OCI-LY7 (cell line): ENCODE results near the gene KLF16. TPM values are rescaled to one million over a fixed set of nuclear protein-coding genes. Genes with fewer than 3 reads are reported as not detected.

Source experiments
- BruUV-seq: library from RNA; stranded (reverse); fragments of 400-500 nt; replicated peaks from 2 replicates; lab custom pipeline; 2021; lab: Mats Ljungman, UMichigan
- CTCF ChIA-PET: fragments of 300-600 bp; sonication (Branson Sonifier 250); formaldehyde crosslinking; loops from one replicate; lab custom pipeline; 2022; ENCODE audit warnings: antibody characterized with exemption; ENCODE audit not compliant: unreplicated experiment; lab: Charles Lee
- POLR2A ChIA-PET: fragments of 300-600 bp; sonication (Branson Sonifier 250); formaldehyde crosslinking; loops from one replicate; lab custom pipeline; 2022; ENCODE audit warnings: antibody characterized with exemption; lab: Charles Lee
- DNase-seq: peaks from one replicate; pipeline ENCODE4 v3.0.0-alpha.2; 2015; ENCODE audit warnings: low spot score
- H2AFZ ChIP-seq: fragments of 200-600 bp; sonication (generic), shearing (Covaris generic); 2 replicates; pipeline ENCODE4 v1.6.1; 2014; ENCODE audit warnings: mild to moderate bottlenecking, antibody characterized with exemption, low read length, moderate library complexity
- H3K27ac ChIP-seq: fragments of 200-600 bp; sonication (generic); 2 replicates; pipeline ENCODE4 v1.5.1; 2014; ENCODE audit warnings: mixed run types, low read depth, mild to moderate bottlenecking, moderate library complexity, low read length, inconsistent platforms; ENCODE audit not compliant: poor library complexity, severe bottlenecking
- H3K36me3 ChIP-seq: fragments of 200-600 bp; sonication (generic); 2 replicates; pipeline ENCODE4 v1.6.1; 2014; ENCODE audit warnings: mild to moderate bottlenecking, antibody characterized with exemption, low read length, moderate library complexity, mixed read lengths; ENCODE audit not compliant: insufficient read depth
- H3K4me1 ChIP-seq: fragments of 200-600 bp; sonication (generic); 2 replicates; pipeline ENCODE4 v1.5.1; 2014; ENCODE audit warnings: mild to moderate bottlenecking, low read length; ENCODE audit not compliant: insufficient read depth, poor library complexity, severe bottlenecking
- H3K4me2 ChIP-seq: fragments of 200-600 bp; sonication (generic); 2 replicates; pipeline ENCODE4 v1.6.1; 2014; ENCODE audit warnings: mild to moderate bottlenecking, low read length
- H3K4me3 ChIP-seq: fragments of 200-600 bp; sonication (generic); 2 replicates; pipeline ENCODE4 v1.5.1; 2014; ENCODE audit warnings: mild to moderate bottlenecking, low read depth, low read length; ENCODE audit not compliant: poor library complexity, severe bottlenecking
- H3K79me2 ChIP-seq: fragments of 200-600 bp; sonication (generic); 2 replicates; pipeline ENCODE4 v1.6.1; 2016; ENCODE audit warnings: low read depth, mild to moderate bottlenecking, low read length, moderate library complexity, mixed read lengths; ENCODE audit not compliant: insufficient read depth
- H3K9me2 ChIP-seq: fragments of 200-600 bp; sonication (generic); 2 replicates; pipeline ENCODE4 v1.6.1; 2016; ENCODE audit warnings: mild to moderate bottlenecking, low read length, mixed read lengths; ENCODE audit not compliant: insufficient read depth
- H3K9me3 ChIP-seq: fragments of 200-600 bp; sonication (generic); 2 replicates; pipeline ENCODE4 v1.6.1; 2014; ENCODE audit warnings: mild to moderate bottlenecking, mixed run types, low read length, mixed read lengths
- H4K20me1 ChIP-seq: fragments of 200-600 bp; sonication (generic); 2 replicates; pipeline ENCODE4 v1.6.1; 2014; ENCODE audit warnings: mild to moderate bottlenecking, antibody characterized with exemption, low read length, moderate library complexity, mixed read lengths; ENCODE audit not compliant: insufficient read depth
- EZH2phosphoT487 ChIP-seq: fragments of 200-600 bp; sonication (generic); IDR thresholded peaks from 2 replicates; pipeline ENCODE4 v1.6.1; 2018; ENCODE audit warnings: low read depth, borderline replicate concordance, mild to moderate bottlenecking, mixed run types, antibody characterized with exemption, low read length, moderate library complexity, mixed read lengths
- intact Hi-C: fragments of 100-400 bp; cut with micrococcal nuclease; formaldehyde crosslinking; loops from one replicate; pipeline ENCODE4 v1.10.0; 2022; ENCODE audit not compliant: unreplicated experiment
- total RNA-seq, 2 experiments: library from RNA; depleted of rRNA in 1 of 2; stranded (reverse); fragments of >200 nt in 1 of 2; shearing (Covaris generic) in 1 of 2; gene quantifications; 2 replicates each; pipeline ENCODE4 v1.2.3, GENCODE V29; 2014 to 2022
- TF ChIP-seq, protein P1 (sequence below): fragments of 200-600 bp; sonication (generic); conservative IDR thresholded peaks from 2 replicates; pipeline ENCODE4 v1.5.1; 2014; ENCODE audit warnings: mild to moderate bottlenecking, antibody characterized with exemption, low read length, moderate library complexity, mixed read lengths

KLF16 gene
- total RNA-seq, 2 experiments from 2014 or later: 9.6 to 44.4 TPM

GRCh38 chr19:1865172-1866010 is 2.0 kb upstream of the KLF16 start:
- Histone ChIP-seq H3K4me3 (peak overlapping the region; percentile 72), H3K9me2 (no peaks in the 10 kb centered on the region), H2AFZ (no peak overlapping the region), H3K4me2 (peak overlapping the region; percentile 70), H4K20me1 (peaks cover 17% of the 10 kb centered on the region), H3K36me3 (peaks cover 32% of the 10 kb centered on the region), H3K79me2 (peaks cover 22% of the 10 kb centered on the region), H3K4me1 (peaks cover 22% of the 10 kb centered on the region), H3K9me3 (no peaks in the 10 kb centered on the region), H3K27ac (peak overlapping the region; percentile 82)
- POLR2A ChIA-PET: interaction anchor here (0.5 to 1.1 kb wide), 4 partner anchors 9 to 205 kb away, joined by 3 to 6 read pairs (median 4); no protein-coding TSS in a partner anchor
- no peak for TF ChIP-seq EZH2phosphoT487
- TF ChIP-seq, protein P1, sequence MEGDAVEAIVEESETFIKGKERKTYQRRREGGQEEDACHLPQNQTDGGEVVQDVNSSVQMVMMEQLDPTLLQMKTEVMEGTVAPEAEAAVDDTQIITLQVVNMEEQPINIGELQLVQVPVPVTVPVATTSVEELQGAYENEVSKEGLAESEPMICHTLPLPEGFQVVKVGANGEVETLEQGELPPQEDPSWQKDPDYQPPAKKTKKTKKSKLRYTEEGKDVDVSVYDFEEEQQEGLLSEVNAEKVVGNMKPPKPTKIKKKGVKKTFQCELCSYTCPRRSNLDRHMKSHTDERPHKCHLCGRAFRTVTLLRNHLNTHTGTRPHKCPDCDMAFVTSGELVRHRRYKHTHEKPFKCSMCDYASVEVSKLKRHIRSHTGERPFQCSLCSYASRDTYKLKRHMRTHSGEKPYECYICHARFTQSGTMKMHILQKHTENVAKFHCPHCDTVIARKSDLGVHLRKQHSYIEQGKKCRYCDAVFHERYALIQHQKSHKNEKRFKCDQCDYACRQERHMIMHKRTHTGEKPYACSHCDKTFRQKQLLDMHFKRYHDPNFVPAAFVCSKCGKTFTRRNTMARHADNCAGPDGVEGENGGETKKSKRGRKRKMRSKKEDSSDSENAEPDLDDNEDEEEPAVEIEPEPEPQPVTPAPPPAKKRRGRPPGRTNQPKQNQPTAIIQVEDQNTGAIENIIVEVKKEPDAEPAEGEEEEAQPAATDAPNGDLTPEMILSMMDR: no peak
- CTCF ChIA-PET: interaction anchor here (1.4 kb wide), 1 partner anchor 11 kb away, joined by 12 read pairs; no protein-coding TSS in a partner anchor
- no TSS peak for BruUV-seq
- DNase-seq: no peak
- intact Hi-C loops: loop anchor here (2.0 kb wide), 1 partner anchor 17 kb away; no protein-coding TSS in a partner anchor

DNA sequence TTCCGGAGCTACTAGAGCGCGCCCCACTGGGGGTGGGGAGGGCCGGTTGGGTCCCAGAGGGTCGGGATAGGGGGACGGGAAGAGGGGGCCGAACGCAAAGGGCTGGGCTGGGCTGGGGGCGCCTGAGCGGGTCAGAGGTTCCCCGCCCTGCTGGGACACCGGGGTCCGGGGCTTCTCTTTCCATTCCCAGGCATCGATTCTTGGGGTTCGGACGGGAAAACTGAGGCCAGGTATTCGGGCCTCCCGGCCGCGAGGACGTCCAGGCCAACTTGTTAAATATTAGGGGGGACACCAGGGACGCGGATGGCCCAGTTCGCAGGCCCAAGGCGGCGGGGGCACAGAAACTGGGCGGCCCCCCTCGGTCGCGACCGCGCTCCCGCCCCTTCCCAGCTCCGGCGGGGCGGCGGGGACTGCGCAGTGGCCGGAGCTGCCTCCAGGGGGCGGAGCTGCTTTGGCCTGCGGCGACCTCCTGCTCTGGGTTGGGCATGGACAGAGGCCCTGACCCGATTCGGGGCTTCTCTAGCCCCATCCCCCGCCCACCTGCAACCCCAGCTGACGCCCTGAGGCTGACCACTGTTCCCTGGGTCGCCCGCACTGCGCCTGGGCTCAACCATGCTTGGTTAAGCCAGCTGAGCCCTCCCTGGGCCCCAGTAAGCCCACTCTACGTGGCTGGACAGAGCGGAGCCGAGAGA is 1.2 kb upstream of the KLF16 start:
- ChIA-PET CTCF (interaction anchor here (0.7 to 1.4 kb wide), 2 partner anchors 12 to 216 kb away, joined by 7 to 12 read pairs; no protein-coding TSS in a partner anchor), POLR2A (interaction anchor here (1.0 to 1.1 kb wide), 2 partner anchors 10 to 40 kb away, joined by 3 to 4 read pairs; no protein-coding TSS in a partner anchor)
- Histone ChIP-seq H3K4me2 (peak overlapping the region; percentile 70), H3K36me3 (peaks cover 26% of the 10 kb centered on the region; the same call in 1 of the 2 replicates), H4K20me1 (peaks cover 17% of the 10 kb centered on the region), H3K79me2 (peaks cover 30% of the 10 kb centered on the region), H3K4me1 (peaks cover 29% of the 10 kb centered on the region), H3K9me2 (no peaks in the 10 kb centered on the region), H3K27ac (peak overlapping the region; percentile 82), H3K9me3 (no peaks in the 10 kb centered on the region), H2AFZ (peak overlapping the region; percentile 11; the same call in 1 of the 2 replicates), H3K4me3 (peak overlapping the region; percentile 72)
- intact Hi-C loops: loop anchor here (1.0 to 2.0 kb wide), 2 partner anchors 18 to 41 kb away; partner anchors contain the start of genes ADAT3 and SCAMP4
- TSS peak; percentile 82 for BruUV-seq
- no peak for TF ChIP-seq EZH2phosphoT487
- TF ChIP-seq, protein P1: peak; percentile 77
- peak; percentile 82 for DNase-seq
